Endothelial cell of umbilical vein (primary cell): ENCODE results near the gene ALAD. TPM values are rescaled to one million over a fixed set of nuclear protein-coding genes. Genes with fewer than 3 reads are reported as not detected.

ENCODE experiments used
- BruUV-seq: library from RNA; stranded (reverse); fragments of 400-500 nt; replicated peaks from 2 replicates; lab custom pipeline; 2021; lab: Mats Ljungman, UMichigan
- CTCF ChIA-PET: fragments of 300-600, 350-600 bp; sonication (Branson Sonifier 250); formaldehyde crosslinking; loops from one replicate; lab custom pipeline; 2021; ENCODE audit warnings: antibody characterized with exemption, inconsistent platforms; lab: Charles Lee
- POLR2A ChIA-PET: fragments of 300-600, 350-600 bp; sonication (Branson Sonifier 250); formaldehyde crosslinking; loops from one replicate; lab custom pipeline; 2021; ENCODE audit warnings: antibody characterized with exemption, inconsistent platforms; lab: Charles Lee
- DNase-seq: peaks from one replicate; pipeline ENCODE4 v3.0.0-alpha.2; 2011; ENCODE audit warnings: low read depth, low spot score
- FAIRE-seq: peaks from 2 replicates; lab custom pipeline; 2011; peaks lifted over from hg19 to GRCh38; lab: Jason Lieb, UNC
- H2AFZ ChIP-seq: 2 replicates; pipeline ENCODE4 v1.6.0; 2012; ENCODE audit warnings: low read depth, low read length, control low read depth, inconsistent platforms
- H3K27ac ChIP-seq: 2 replicates; pipeline ENCODE4 v1.5.1; 2011; ENCODE audit warnings: low read depth, mild to moderate bottlenecking, control low read depth, low read length, moderate library complexity; ENCODE audit not compliant: insufficient read depth
- H3K27me3 ChIP-seq, 2 experiments: 2 replicates each; pipeline versions ENCODE4 v1.6.0 to v1.6.1; 2011; ENCODE audit warnings: low read length in 2 of 2, mixed read lengths in 1 of 2; ENCODE audit not compliant: control insufficient read depth in 2 of 2, insufficient read depth in 2 of 2
- H3K36me3 ChIP-seq, 2 experiments: 2 replicates in 1 of 2; 3 replicates in 1 of 2; pipeline ENCODE4 v1.5.1; 2011; ENCODE audit warnings: low read length in 2 of 2, mild to moderate bottlenecking in 1 of 2, moderate library complexity in 1 of 2; ENCODE audit not compliant: control insufficient read depth in 2 of 2, insufficient read depth in 2 of 2; ENCODE audit errors: extremely low read depth in 1 of 2
- H3K4me1 ChIP-seq: 3 replicates; pipeline ENCODE4 v1.5.1; 2011; ENCODE audit warnings: mild to moderate bottlenecking, low read length; ENCODE audit not compliant: control insufficient read depth, insufficient read depth; ENCODE audit errors: extremely low read depth
- H3K4me2 ChIP-seq: 2 replicates; pipeline ENCODE4 v1.6.1; 2011; ENCODE audit warnings: low read length, control low read depth, mixed read lengths; ENCODE audit not compliant: insufficient read depth
- H3K4me3 ChIP-seq, 3 experiments: fragments of 200-600 bp in 1 of 3; sonication (generic), shearing (Covaris generic) in 1 of 3; replicated peaks in 1 of 3; 2 replicates each; pipeline ENCODE4 v1.5.1; 2011 to 2016; ENCODE audit warnings: control low read depth in 3 of 3, low read length in 3 of 3, mild to moderate bottlenecking in 2 of 3, inconsistent platforms in 1 of 3, low read depth in 1 of 3, moderate library complexity in 1 of 3; ENCODE audit not compliant: insufficient read depth in 1 of 3
- H3K79me2 ChIP-seq: 2 replicates; pipeline ENCODE4 v1.6.0; 2012; ENCODE audit warnings: low read length, inconsistent platforms; ENCODE audit not compliant: control insufficient read depth, insufficient read depth
- H3K9ac ChIP-seq: replicated peaks from 2 replicates; pipeline ENCODE3; 2011; ENCODE audit warnings: low read length, control low read depth; ENCODE audit not compliant: insufficient read depth; ENCODE audit errors: extremely low read depth
- H3K9me1 ChIP-seq: replicated peaks from 3 replicates; pipeline ENCODE4 v1.6.0; 2011; ENCODE audit warnings: mild to moderate bottlenecking, low read length; ENCODE audit not compliant: control insufficient read depth, insufficient read depth; ENCODE audit errors: extremely low read depth
- H3K9me3 ChIP-seq: replicated peaks from 2 replicates; pipeline ENCODE4 v1.5.1; 2012; ENCODE audit warnings: low read length, inconsistent platforms; ENCODE audit not compliant: control insufficient read depth, insufficient read depth
- H4K20me1 ChIP-seq: replicated peaks from 2 replicates; pipeline ENCODE3; 2011; ENCODE audit warnings: mild to moderate bottlenecking, low read length; ENCODE audit not compliant: control insufficient read depth, insufficient read depth; ENCODE audit errors: extremely low read depth
- EZH2 ChIP-seq: IDR thresholded peaks from 2 replicates; pipeline ENCODE4 v1.6.1; 2012; ENCODE audit warnings: borderline replicate concordance, low read depth, mild to moderate bottlenecking, moderate library complexity, low read length, inconsistent platforms; ENCODE audit not compliant: severe bottlenecking
- FOS ChIP-seq: IDR thresholded peaks from 2 replicates; pipeline ENCODE4 v1.6.1; 2011; ENCODE audit warnings: mild to moderate bottlenecking, low read length, moderate library complexity, borderline replicate concordance; ENCODE audit not compliant: insufficient read depth
- JUN ChIP-seq: IDR thresholded peaks from 2 replicates; pipeline ENCODE4 v1.6.1; 2011; ENCODE audit warnings: borderline replicate concordance, low read depth; ENCODE audit not compliant: insufficient read length, insufficient read depth
- dilution Hi-C: fragments of 300-500 bp; cut with MboI; formaldehyde crosslinking; loops from one replicate; pipeline ENCODE4 v1.15.0; 2019; ENCODE audit warnings: low sequenced_read_pairs; ENCODE audit not compliant: extremely low pct_ligation_motif_present
- intact Hi-C: fragments of 100-400 bp; cut with micrococcal nuclease; formaldehyde crosslinking; loops from one replicate; pipeline ENCODE4 v1.10.0; 2022
- polyA plus RNA-seq, 4 experiments: library from polyadenylated mRNA; depleted of rRNA in 3 of 4; stranded (reverse) in 3 of 4; unstranded in 1 of 4; fragments of >200 nt; gene quantifications; 2 replicates each; pipeline versions ENCODE4 v1.2.1 to v1.2.3, GENCODE V29; 2011 to 2012; ENCODE audit warnings: missing spikeins in 1 of 4
- total RNA-seq: library from RNA; stranded (reverse); gene quantifications from 2 replicates; pipeline ENCODE4 v1.2.3, GENCODE V29; 2021

The ALAD gene
- total and polyA plus RNA-seq, 2 donors (not counting 3 experiments of a cell fraction or from before 2014, with no cell fraction given): 12.8 to 29.5 TPM

DNA sequence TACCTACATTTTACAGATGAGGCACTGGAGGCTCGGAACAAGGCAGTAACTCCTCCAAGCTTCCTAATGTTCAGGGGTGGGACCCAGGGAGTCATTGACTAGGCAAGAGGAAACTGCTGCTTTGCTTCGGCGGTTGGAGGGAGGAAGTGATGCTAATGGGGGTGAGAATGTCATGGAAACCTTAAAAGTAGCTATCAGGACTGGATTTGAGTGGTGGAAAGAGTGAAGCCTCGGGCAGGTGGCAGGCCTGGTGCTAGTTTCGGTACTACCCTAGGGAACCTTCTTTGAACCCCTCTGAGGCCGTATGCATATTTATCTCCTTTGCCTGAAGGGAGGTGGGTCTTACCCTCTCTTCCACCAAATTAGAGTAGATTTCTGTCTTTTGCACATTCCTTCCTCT is 50.1 kb downstream of the ALAD start:
- Histone ChIP-seq H4K20me1 (no peaks in the 10 kb centered on the region), H3K9me1 (no peaks in the 10 kb centered on the region), H3K4me1 (peaks cover 3% of the 10 kb centered on the region), H3K36me3 (no peaks in the 10 kb centered on the region), H3K27ac (no peak overlapping the region), H3K9ac (no peak overlapping the region), H3K27me3 (peaks cover 44 to 53% of the 10 kb centered on the region in 2 experiments), H2AFZ (no peak overlapping the region), H3K4me2 (no peak overlapping the region), H3K79me2 (no peaks in the 10 kb centered on the region), H3K4me3 (no peak overlapping the region), H3K9me3 (no peaks in the 10 kb centered on the region)
- CTCF ChIA-PET: interaction anchor here (1.8 to 2.2 kb wide), 2 partner anchors 11 to 54 kb away, joined by 5 read pairs; partner anchors contain the start of gene WDR31
- DNase-seq (no peak), FAIRE-seq (no peak)
- POLR2A ChIA-PET: no interaction called here
- intact Hi-C loops: no loop called here
- dilution Hi-C loops: no loop called here
- TF ChIP-seq FOS (no peak), EZH2 (peak; percentile 47)
- BruUV-seq: no TSS peak

- Histone ChIP-seq H3K36me3 (no peaks in the 10 kb centered on the region), H4K20me1 (no peaks in the 10 kb centered on the region), H3K4me3 (no peak overlapping the region), H3K9me1 (no peaks in the 10 kb centered on the region), H3K4me1 (peaks cover 3% of the 10 kb centered on the region), H3K27ac (no peak overlapping the region), H3K79me2 (no peaks in the 10 kb centered on the region), H2AFZ (no peak overlapping the region), H3K27me3 (peaks cover 43 to 52% of the 10 kb centered on the region in 2 experiments), H3K4me2 (no peak overlapping the region), H3K9me3 (no peaks in the 10 kb centered on the region), H3K9ac (no peak overlapping the region)
- no peak for DNase-seq
- dilution Hi-C loops: no loop called here
- no TSS peak for BruUV-seq
- TF ChIP-seq EZH2 (peak; percentile 78), JUN (no peak)
- CTCF ChIA-PET: interaction anchor here (1.8 to 2.2 kb wide), 2 partner anchors 10 to 55 kb away, joined by 5 read pairs; partner anchors contain the start of gene WDR31
- POLR2A ChIA-PET: no interaction called here
- intact Hi-C loops: no loop called here
- FAIRE-seq: no peak
Observed at GRCh38 chr9:113350107-113350661, 50.9 kb downstream of the ALAD start.
